ENCODE measurements around the gene LAMB3. TPM values are rescaled to one million over a fixed set of nuclear protein-coding genes. Genes with fewer than 3 reads are reported as not detected.

Gene LAMB3
- total RNA-seq, 1 experiment from 2014 or later, result 0.28 TPM

DNA sequence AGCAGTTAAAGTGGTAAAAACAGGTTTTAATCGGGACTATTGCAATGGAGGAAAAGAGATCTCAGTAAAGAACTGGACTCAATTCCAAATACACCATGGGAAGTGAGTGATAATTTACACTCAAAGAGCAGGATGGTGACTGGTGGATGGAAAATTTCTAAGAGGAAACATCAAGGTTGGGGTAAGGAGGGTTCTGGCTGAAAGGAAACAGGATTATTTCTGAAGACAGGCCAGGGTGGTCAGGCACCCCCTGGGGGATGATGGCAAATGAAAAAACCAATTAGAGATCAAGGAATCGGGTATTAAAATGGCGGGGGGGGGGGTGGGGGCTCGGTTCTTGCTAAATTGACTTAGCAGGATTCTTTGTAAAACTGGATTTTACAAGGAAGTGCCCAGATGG, 40.1 kb upstream of the LAMB3 start:
- no peak overlapping the region for H4K8ac ChIP-seq (replicated peaks; ENCODE audit: insufficient read length, low read depth, low read length)
- Mint-ChIP-seq H3K4me3 (no peak overlapping the region), H3K27ac (no peak overlapping the region), H3K4me1 (peaks cover 0 to 4% of the 10 kb centered on the region in 2 experiments; a peak in 2 of 4 replicates), H3K36me3 (ENCODE audit: insufficient read depth in 1 of 3, low read depth in 3 of 3) (no peaks in the 10 kb centered on the region), H3K9me3 (no peaks in the 10 kb centered on the region), H3K27me3 (ENCODE audit: low read depth) (peaks cover 28% of the 10 kb centered on the region)
- H2BK120ac ChIP-seq (ENCODE audit: low read depth, low read length, poor library complexity, severe bottlenecking), result no peak overlapping the region
- no peak for DNase-seq
- H3T11ph ChIP-seq (ENCODE audit: low read length), result no peak overlapping the region
- no peaks in the 10 kb centered on the region for H3K4me1 ChIP-seq (ENCODE audit: insufficient read depth, low read length)
- H3K27ac ChIP-seq (ENCODE audit: insufficient read length, low read depth, low read length), result no peak overlapping the region
- H2AK5ac ChIP-seq (ENCODE audit: insufficient read length, low read length), result no peak overlapping the region
- H3K23me2 ChIP-seq (ENCODE audit: insufficient read length, low read depth, low read length, poor library complexity, severe bottlenecking), result no peaks in the 10 kb centered on the region
- no peaks in the 10 kb centered on the region for H3K9me3 ChIP-seq (ENCODE audit: control insufficient read depth, low read depth, low read length)
- H3K18ac ChIP-seq (ENCODE audit: insufficient read length, low read depth, low read length), result no peak overlapping the region
- H2BK5ac ChIP-seq (ENCODE audit: insufficient read length, low read length), result no peak overlapping the region
- no CpG with 5 or more reads among the region's 4 CpGs for WGBS (ENCODE audit: extremely low coverage, insufficient read length, low lambda C conversion rate)
- no peaks in the 10 kb centered on the region for H3K79me1 ChIP-seq (ENCODE audit: insufficient read depth, low read depth, low read length, poor library complexity, severe bottlenecking)
- no peak overlapping the region for H3K4me2 ChIP-seq (ENCODE audit: insufficient read depth, insufficient read length, low read length)
- H3K79me2 ChIP-seq (ENCODE audit: insufficient read depth, low read length), result no peaks in the 10 kb centered on the region
- no peak overlapping the region for H3K14ac ChIP-seq (ENCODE audit: insufficient read depth, low read length)
- H2BK15ac ChIP-seq (ENCODE audit: low read depth, low read length), result no peak overlapping the region
- H4K91ac ChIP-seq (ENCODE audit: insufficient read length, low read depth, low read length), result no peak overlapping the region
- H3K9ac ChIP-seq (ENCODE audit: extremely low read depth, insufficient read length, low read length), result no peak overlapping the region
- H3K23ac ChIP-seq (ENCODE audit: insufficient read length, low read depth, low read length), result no peak overlapping the region
- no peaks in the 10 kb centered on the region for H4K20me1 ChIP-seq (ENCODE audit: control insufficient read depth, insufficient read depth, insufficient read length)
- no peak overlapping the region for H4K5ac ChIP-seq (ENCODE audit: insufficient read length, low read depth, low read length)
- no peak overlapping the region for H3K4ac ChIP-seq (ENCODE audit: low read depth, low read length)
- no peak overlapping the region for H2BK12ac ChIP-seq (ENCODE audit: insufficient read length, low read depth, low read length)
- H2BK20ac ChIP-seq (ENCODE audit: low read depth, low read length, poor library complexity, severe bottlenecking), result no peak overlapping the region
- no peak overlapping the region for H2AFZ ChIP-seq (ENCODE audit: low read length)
- H3K27me3 ChIP-seq (ENCODE audit: insufficient read depth, low read length), result no peaks in the 10 kb centered on the region; the same call in 1 of the 2 replicates
- no peak overlapping the region for H3K56ac ChIP-seq (ENCODE audit: insufficient read length, low read depth, low read length)
- TF ChIP-seq, protein P1, sequence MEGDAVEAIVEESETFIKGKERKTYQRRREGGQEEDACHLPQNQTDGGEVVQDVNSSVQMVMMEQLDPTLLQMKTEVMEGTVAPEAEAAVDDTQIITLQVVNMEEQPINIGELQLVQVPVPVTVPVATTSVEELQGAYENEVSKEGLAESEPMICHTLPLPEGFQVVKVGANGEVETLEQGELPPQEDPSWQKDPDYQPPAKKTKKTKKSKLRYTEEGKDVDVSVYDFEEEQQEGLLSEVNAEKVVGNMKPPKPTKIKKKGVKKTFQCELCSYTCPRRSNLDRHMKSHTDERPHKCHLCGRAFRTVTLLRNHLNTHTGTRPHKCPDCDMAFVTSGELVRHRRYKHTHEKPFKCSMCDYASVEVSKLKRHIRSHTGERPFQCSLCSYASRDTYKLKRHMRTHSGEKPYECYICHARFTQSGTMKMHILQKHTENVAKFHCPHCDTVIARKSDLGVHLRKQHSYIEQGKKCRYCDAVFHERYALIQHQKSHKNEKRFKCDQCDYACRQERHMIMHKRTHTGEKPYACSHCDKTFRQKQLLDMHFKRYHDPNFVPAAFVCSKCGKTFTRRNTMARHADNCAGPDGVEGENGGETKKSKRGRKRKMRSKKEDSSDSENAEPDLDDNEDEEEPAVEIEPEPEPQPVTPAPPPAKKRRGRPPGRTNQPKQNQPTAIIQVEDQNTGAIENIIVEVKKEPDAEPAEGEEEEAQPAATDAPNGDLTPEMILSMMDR (conservative IDR thresholded peaks at IDR 0.05), result no peak
